Spleen (tissue), 11 donors: ENCODE data around the gene CSTF3. TPM values are rescaled to one million over a fixed set of nuclear protein-coding genes. Genes with fewer than 3 reads are reported as not detected.

Experiments used
- DNase-seq: peaks from one replicate; pipeline ENCODE4 v3.0.0-alpha.2; 2020
- H3K27ac ChIP-seq, 8 donors: fragments of 200-600 bp; sonication (generic) in 7 of 8; 1 replicate in 4 of 8; 2 replicates in 4 of 8; pipeline versions ENCODE4 v1.5.0 to v1.8.0; 2016 to 2021; ENCODE audit warnings: inconsistent platforms in 4 of 8, mild to moderate bottlenecking in 4 of 8, moderate library complexity in 1 of 8
- H3K27me3 ChIP-seq, 7 donors: fragments of 200-600 bp; sonication (generic) in 6 of 7; replicated peaks in 1 of 7; 1 replicate in 4 of 7; 2 replicates in 3 of 7; pipeline versions ENCODE4 v1.5.0 to v1.8.0; 2016 to 2021; ENCODE audit warnings: inconsistent platforms in 3 of 7, mild to moderate bottlenecking in 1 of 7
- H3K36me3 ChIP-seq, 6 donors: fragments of 200-600 bp; sonication (generic) in 5 of 6; 1 replicate in 4 of 6; 2 replicates in 2 of 6; pipeline versions ENCODE4 v1.5.0 to v1.8.0; 2016 to 2021; ENCODE audit warnings: inconsistent platforms in 2 of 6
- H3K4me1 ChIP-seq, 6 donors: fragments of 200-600 bp; sonication (generic) in 5 of 6; 1 replicate in 3 of 6; 2 replicates in 3 of 6; pipeline versions ENCODE4 v1.5.0 to v1.8.0; 2016 to 2021; ENCODE audit warnings: inconsistent platforms in 3 of 6
- H3K4me3 ChIP-seq, 8 donors: fragments of 200-600 bp; sonication (generic) in 7 of 8; 1 replicate in 4 of 8; 2 replicates in 4 of 8; pipeline versions ENCODE4 v1.5.0 to v1.8.0; 2016 to 2021; ENCODE audit warnings: inconsistent platforms in 4 of 8, mild to moderate bottlenecking in 4 of 8, moderate library complexity in 2 of 8
- H3K9me3 ChIP-seq, 8 donors: fragments of 200-600 bp; sonication (generic) in 7 of 8; 1 replicate in 4 of 8; 2 replicates in 4 of 8; pipeline versions ENCODE4 v1.5.0 to v1.8.0; 2016 to 2021; ENCODE audit warnings: inconsistent platforms in 4 of 8
- POLR2A ChIP-seq, 3 donors: fragments of 450-650 bp; IDR thresholded peaks; one replicate each; pipeline ENCODE4 v1.5.1; 2017; ENCODE audit warnings: antibody characterized with exemption in 3 of 3, mild to moderate bottlenecking in 1 of 3
- POLR2AphosphoS5 ChIP-seq, 3 donors: sonication (generic); formaldehyde crosslinking; IDR thresholded peaks; one replicate each; pipeline ENCODE4 v1.5.1; 2017; ENCODE audit warnings: antibody characterized with exemption in 3 of 3
- WGBS, 5 donors: extraction: QIAGEN DNeasy Blood & Tissue Kit in 3 of 5; methylation state at CpG; one replicate each; pipeline versions ENCODE4 v1.1.5 to v1.1.7; 2013 to 2018; 5-methylcytosine and 5-hydroxymethylcytosine counted together
- intact Hi-C: fragments of 100-400 bp; cut with DNase I; formaldehyde crosslinking; loops from one replicate; pipeline ENCODE4 v1.15.0; 2023; ENCODE audit warnings: low total_unique reads
- polyA plus RNA-seq, 3 donors: library from polyadenylated mRNA; stranded (reverse); fragments of 200-250 nt; gene quantifications; one replicate each; pipeline ENCODE4 v1.2.1, GENCODE V29; 2013
- total RNA-seq, 7 donors: library from RNA; depleted of rRNA in 3 of 7; stranded (reverse); fragments of >200 nt in 3 of 7; fragmentation: NEBNext Ultra II Directional in 4 of 7; extraction: Animal tissue kit (Norgen Biotek cat#: 25700) in 4 of 7; gene quantifications; one replicate each; pipeline versions ENCODE4 v1.1.0 to v1.2.1, GENCODE V29; 2016 to 2021
- TF ChIP-seq, protein P1 (sequence below), 11 experiments: fragments of 200-600 bp in 7 of 11; fragments of 450-650 bp in 4 of 11; sonication (generic) in 4 of 11; IDR thresholded peaks in 8 of 11; conservative IDR thresholded peaks in 3 of 11; 1 replicate in 7 of 11; 2 replicates in 4 of 11; pipeline versions ENCODE4 v1.4.0 to v1.8.0; 2016 to 2021; ENCODE audit warnings: antibody characterized with exemption in 11 of 11, inconsistent platforms in 4 of 11, mild to moderate bottlenecking in 1 of 11
- donor health status: healthy with polysubstance abuse.
- donor health status: DM: no; HTN: no; CAD: no; lungs with moderate emphysema.
- donor health status: DM: no; HTN: no; CAD: no.
- donor health status: Bipolar disorder and iron deficiency.
- donor health status: healthy.
- donor health status: DM: no; HTN: no; CAD: no.
- donor health status: DM: yes; HTN: yes; CAD: no.

CSTF3 gene
- total and polyA plus RNA-seq, 10 donors: 19.8 to 32.8 (median 26.9) TPM

GRCh38 chr11:33157103-33158027 is 3.9 kb downstream of the CSTF3 start:
- H3K36me3 ChIP-seq: peaks cover 0 to 14% (median 0%) of the 10 kb centered on the region in 6 donors
- intact Hi-C loops: no loop called here
- H3K27ac ChIP-seq: no peak overlapping the region
- H3K9me3 ChIP-seq: no peaks in the 10 kb centered on the region
- peaks cover 26 to 69% (median 47%) of the 10 kb centered on the region in 6 donors for H3K4me1 ChIP-seq
- DNase-seq: no peak
- H3K4me3 ChIP-seq: no peak overlapping the region
- TF ChIP-seq, protein P1, sequence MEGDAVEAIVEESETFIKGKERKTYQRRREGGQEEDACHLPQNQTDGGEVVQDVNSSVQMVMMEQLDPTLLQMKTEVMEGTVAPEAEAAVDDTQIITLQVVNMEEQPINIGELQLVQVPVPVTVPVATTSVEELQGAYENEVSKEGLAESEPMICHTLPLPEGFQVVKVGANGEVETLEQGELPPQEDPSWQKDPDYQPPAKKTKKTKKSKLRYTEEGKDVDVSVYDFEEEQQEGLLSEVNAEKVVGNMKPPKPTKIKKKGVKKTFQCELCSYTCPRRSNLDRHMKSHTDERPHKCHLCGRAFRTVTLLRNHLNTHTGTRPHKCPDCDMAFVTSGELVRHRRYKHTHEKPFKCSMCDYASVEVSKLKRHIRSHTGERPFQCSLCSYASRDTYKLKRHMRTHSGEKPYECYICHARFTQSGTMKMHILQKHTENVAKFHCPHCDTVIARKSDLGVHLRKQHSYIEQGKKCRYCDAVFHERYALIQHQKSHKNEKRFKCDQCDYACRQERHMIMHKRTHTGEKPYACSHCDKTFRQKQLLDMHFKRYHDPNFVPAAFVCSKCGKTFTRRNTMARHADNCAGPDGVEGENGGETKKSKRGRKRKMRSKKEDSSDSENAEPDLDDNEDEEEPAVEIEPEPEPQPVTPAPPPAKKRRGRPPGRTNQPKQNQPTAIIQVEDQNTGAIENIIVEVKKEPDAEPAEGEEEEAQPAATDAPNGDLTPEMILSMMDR (IDR thresholded peaks at IDR 0.05 in 8 of 11, conservative IDR thresholded peaks at IDR 0.05 in 3 of 11): no peak
- 93 to 98% (median 96%) methylated on average over 5 of the region's 5 CpGs for WGBS, 5 donors
- no peaks in the 10 kb centered on the region for H3K27me3 ChIP-seq

DNA sequence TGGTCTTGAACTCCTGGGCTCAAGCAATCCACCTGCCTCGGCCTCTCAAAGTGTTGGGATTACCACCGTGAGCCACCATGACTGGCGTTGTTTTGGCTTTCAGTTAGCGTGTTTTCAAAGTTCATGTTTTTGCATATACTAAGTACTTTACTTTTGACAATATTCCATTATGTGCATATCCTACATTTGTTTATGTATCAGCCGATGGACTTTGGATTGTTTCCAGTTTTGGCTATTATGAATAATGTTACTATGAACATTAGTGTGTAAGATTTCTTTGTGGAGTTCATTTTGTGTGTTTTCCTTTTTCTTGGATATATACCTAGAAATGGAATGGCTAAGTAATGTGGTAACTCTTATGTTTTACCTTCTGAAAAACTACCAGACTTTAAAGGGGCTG is 9.9 kb downstream of the CSTF3 start:
- Histone ChIP-seq H3K4me1 (peaks cover 0 to 36% (median 8%) of the 10 kb centered on the region in 6 donors), H3K27ac (no peak overlapping the region), H3K36me3 (peaks cover 0 to 35% (median 3%) of the 10 kb centered on the region in 6 donors), H3K27me3 (no peaks in the 10 kb centered on the region), H3K4me3 (no peak overlapping the region), H3K9me3 (no peaks in the 10 kb centered on the region)
- no peak for TF ChIP-seq POLR2AphosphoS5 (IDR thresholded peaks at IDR 0.05)
- no peak for TF ChIP-seq POLR2A (IDR thresholded peaks at IDR 0.05)
- TF ChIP-seq, protein P1 (IDR thresholded peaks at IDR 0.05 in 8 of 11, conservative IDR thresholded peaks at IDR 0.05 in 3 of 11): no peak
- DNase-seq: no peak
- intact Hi-C loops: no loop called here
- WGBS, 5 donors: 78 to 95% (median 88%) methylated on average over 5 of the region's 5 CpGs

DNA sequence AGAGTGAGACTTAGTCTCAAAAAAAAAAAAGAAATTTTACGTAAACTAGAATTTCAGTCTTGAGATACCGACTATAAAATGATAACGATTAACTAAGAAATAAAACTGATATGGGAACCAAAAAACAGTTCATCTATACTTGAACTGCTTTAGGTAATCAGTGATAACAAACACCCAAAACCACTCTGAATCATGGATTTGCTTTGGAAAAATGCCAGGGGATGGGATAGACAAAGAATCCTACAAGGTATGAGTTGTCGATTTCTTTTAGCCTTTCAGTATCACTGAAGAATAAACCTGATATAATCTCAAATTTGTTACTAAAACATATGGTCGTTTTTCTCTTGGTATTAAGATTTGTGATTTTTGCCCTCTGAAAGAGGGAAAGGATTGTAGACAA is 13.7 kb downstream of the CSTF3 start:
- no peaks in the 10 kb centered on the region for H3K9me3 ChIP-seq
- H3K4me1 ChIP-seq: peaks cover 0 to 37% (median 4%) of the 10 kb centered on the region in 6 donors
- WGBS, 5 donors: 86 to 90% (median 89%) methylated on average over 5 of the region's 5 CpGs
- H3K27me3 ChIP-seq: no peaks in the 10 kb centered on the region
- no peak overlapping the region for H3K4me3 ChIP-seq
- intact Hi-C loops: no loop called here
- TF ChIP-seq POLR2A (IDR thresholded peaks at IDR 0.05): no peak
- no peak for TF ChIP-seq POLR2AphosphoS5 (IDR thresholded peaks at IDR 0.05)
- TF ChIP-seq, protein P1 (IDR thresholded peaks at IDR 0.05 in 8 of 11, conservative IDR thresholded peaks at IDR 0.05 in 3 of 11): no peak
- no peak overlapping the region for H3K27ac ChIP-seq
- peaks cover 0 to 51% (median 3%) of the 10 kb centered on the region in 6 donors for H3K36me3 ChIP-seq
- no peak for DNase-seq

GRCh38 chr11:33135768-33136443 is 25.4 kb downstream of the CSTF3 start:
- Histone ChIP-seq H3K4me3 (no peak overlapping the region), H3K4me1 (peaks cover 0 to 30% (median 0%) of the 10 kb centered on the region in 6 donors), H3K27ac (no peak overlapping the region), H3K27me3 (no peaks in the 10 kb centered on the region), H3K36me3 (peaks cover 0 to 32% (median 14%) of the 10 kb centered on the region in 6 donors), H3K9me3 (no peaks in the 10 kb centered on the region)
- WGBS, 5 donors: 62 to 91% (median 78%) methylated on average over 4 of the region's 4 CpGs
- intact Hi-C loops: no loop called here
- no peak for TF ChIP-seq POLR2AphosphoS5 (IDR thresholded peaks at IDR 0.05)
- TF ChIP-seq POLR2A (IDR thresholded peaks at IDR 0.05): no peak
- TF ChIP-seq, protein P1 (IDR thresholded peaks at IDR 0.05 in 8 of 11, conservative IDR thresholded peaks at IDR 0.05 in 3 of 11): no peak
- no peak for DNase-seq
